Activated CD4-positive, CD25-positive, alpha-beta regulatory T cell (primary cell): ENCODE measurements around the gene IGFBP5.

Experiments used
- DNase-seq, 4 experiments: peaks; one replicate each; lab custom pipeline; 2025; lab: John Stamatoyannopoulos, UW

IGFBP5 gene

DNA sequence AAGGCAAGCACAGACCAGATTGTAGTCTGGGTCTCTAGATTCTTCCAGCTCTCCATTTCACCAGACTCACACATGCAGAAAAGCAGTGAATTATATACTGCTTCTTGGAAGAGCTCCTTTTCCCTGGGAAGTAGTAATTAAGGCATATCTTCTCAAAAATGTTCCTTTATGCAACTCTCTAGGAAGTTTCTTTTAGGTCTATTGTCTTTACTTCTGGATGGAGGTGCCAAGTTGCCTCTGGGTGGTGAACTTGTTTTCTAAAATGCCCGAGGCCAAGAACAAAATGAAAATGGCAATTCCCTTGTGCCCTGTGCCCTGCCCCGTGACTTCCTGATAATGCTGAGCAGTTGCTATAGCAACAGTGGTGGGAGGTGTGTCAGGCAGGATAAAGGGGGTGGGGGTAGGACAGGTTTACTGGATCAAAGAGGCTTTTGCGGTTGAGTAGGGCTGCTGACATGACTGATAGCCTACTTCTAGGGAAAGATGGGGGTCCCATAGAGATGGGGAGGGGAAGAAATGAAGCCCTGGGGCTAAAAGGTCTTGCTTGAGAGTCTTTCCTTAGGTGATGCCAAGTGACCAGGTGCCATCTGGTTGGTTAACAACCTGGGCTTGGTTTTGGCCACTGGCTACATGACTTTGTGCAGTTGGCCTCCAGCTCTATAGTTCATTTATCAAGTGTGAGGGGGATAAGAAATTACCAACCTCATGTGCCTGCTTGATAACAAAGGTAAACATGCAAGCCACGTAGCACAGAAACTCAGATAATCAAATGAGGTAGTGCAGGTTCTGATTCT lies 50.3 kb downstream of the IGFBP5 start:
- no peak for DNase-seq

- no peak for DNase-seq
Measured at GRCh38 chr2:216643986-216644659, 51.2 kb downstream of the IGFBP5 start.

- no peak for DNase-seq
Measured at GRCh38 chr2:216637472-216637871, 57.9 kb downstream of the IGFBP5 start.

DNA sequence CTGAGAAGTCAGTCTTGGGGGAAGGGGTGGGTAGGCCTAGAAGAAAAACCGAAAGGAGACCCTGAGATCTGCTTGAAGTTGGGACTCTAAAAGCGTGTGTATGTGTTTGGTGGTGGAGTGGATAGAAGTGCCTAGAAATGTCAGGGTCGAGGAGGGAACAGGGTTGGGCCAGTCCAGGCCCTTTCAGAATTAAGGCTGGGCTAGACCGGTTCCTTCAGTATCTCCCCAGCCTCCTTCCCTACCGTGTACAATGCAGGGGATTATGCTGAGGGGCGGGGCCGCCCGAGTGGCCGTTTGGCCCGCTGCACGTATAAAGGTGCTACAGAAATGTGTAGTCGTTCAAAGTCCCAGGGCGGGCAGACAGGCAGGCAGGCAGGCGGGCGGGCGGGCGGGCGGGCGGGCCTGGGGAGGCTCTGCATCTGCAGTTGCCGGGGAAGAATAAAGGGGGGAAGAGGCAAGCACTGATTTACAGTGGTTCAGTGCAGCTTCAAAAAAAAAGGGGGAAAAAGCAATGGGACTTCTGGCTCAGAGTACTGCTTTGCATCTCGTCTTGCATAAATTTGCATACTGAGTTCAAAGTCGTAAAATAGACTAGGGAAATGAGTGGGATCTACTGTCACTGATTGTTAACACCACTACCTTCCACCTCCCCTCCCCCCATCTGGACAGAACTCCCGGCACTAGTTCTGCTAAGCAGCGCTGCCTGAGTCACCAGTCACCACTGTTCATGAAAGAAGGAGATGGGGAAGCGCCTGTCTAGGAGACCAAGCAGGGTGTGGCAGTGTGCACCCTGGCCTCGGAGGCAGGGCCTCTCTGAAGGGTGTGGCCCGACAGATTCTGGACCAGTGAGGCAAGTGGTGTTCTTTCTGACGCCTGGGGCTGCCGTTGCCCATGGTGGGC lies 58.5 kb downstream of the IGFBP5 start:
- no peak for DNase-seq

- no peak for DNase-seq
Measured at GRCh38 chr2:216635701-216636550, 59.4 kb downstream of the IGFBP5 start.

GRCh38 chr2:216635171-216635570 lies 60.2 kb downstream of the IGFBP5 start:
- DNase-seq: no peak

DNA sequence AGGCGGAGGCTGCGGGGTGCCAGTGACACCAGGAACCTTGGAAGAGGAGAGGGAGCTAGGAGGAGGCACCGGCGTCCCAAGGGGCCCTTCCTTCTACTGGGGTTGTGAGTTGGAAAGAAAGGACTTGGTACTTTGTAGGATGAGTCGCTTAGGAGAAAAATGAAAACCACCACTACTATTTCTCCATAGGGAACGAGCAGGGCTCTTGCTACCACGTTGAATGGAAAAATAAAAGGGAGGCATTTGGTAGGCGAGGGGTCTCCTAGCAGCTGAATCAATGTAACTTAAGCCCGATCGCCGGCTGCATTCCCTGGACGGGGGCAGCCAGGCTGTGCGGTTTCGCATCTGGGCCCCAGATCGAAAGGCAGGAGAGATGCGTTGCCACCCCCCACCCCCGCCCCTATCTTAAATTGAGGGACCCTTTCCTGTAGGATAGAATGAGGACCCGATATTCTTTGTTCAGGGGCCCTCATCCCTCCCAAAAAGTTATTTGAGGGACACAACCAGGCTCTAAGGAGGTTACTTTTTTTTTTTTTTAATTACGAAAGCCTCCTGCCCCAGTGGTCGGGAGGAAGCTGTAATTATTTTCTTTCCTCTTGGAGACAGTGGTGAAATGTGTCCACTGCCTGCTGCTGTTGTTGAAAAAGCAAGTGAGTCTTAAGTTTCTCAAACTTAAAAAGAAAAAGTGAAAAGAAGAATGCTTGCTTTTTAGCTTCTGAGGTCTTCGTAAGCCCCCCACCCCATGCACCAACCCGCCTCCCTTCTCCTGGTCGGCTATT lies 60.8 kb downstream of the IGFBP5 start:
- DNase-seq: no peak

GRCh38 chr2:216633616-216634369 lies 61.6 kb downstream of the IGFBP5 start:
- no peak for DNase-seq

- DNase-seq: no peak
Measured at GRCh38 chr2:216632952-216633615, 62.3 kb downstream of the IGFBP5 start, which contains the start of gene IGFBP2. Gene IGFBP2 (plus strand): TSS chr2:216633420. CDS start chr2:216633524, 104 bp downstream.

DNA sequence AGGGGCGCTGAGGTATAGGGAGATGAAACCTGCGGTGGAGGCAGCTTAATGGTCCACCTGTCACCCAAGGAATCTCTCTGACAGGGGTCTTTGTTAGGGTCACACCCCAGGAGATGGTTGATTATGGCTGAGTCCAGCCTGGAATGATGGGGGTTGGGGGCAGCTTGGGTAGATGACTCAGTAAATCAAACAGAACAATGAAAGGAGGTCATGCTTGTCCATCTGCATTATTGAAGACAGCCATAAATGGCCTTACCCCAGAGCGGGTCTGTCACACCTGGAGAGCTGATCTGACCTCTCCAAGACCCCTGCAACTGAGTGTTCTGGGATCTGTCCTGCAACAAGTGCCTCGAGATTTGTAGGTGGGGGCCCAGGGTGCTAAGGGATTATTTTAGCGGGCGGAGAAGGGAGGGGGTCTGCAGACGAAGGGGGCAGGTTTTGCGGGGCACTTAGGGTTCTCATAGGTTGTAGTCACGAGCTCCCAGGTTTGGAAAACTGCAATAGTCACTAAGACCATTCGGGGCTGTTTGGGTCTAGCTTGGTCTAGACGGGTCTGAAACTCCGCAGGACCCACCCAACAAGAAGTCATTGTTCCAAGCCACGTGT lies 62.9 kb downstream of the IGFBP5 start:
- DNase-seq: no peak

DNA sequence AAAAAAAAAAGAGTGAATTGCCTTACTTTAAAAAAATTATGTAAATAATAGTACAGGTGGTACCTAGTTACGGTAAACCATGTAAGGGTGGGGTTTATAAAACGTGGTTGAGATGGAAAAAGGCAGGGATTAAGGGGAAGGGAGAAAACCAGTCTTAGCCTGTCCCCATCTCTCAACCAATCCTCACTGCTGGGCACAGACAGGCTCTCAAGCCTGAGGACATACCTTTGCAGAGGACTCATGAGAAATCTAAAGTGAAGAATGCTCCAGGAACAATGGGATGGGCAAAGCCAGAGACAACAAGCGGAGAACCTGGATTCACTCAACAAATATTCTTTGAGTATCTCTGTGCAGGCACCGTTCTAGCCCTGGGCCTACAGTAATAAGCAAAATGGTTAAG lies 65.6 kb downstream of the IGFBP5 start:
- DNase-seq: no peak

DNA sequence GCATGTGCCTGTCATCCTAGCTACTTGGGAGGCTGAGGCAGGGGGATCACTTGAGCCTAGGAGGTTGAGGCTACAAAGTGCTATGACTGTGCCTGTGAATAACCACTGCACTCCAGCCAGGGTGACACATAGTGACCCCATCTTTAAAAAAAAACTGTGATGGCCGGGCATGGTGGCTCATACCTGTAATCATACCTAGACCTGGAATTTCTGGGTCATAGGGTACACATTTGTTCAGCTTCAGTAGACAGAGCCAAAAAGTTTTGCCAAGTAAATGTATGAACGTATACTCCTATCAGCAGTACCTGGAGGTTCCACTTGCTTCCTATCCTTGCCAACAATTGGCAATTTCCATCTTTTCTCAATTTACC lies 68.5 kb downstream of the IGFBP5 start:
- no peak for DNase-seq

DNA sequence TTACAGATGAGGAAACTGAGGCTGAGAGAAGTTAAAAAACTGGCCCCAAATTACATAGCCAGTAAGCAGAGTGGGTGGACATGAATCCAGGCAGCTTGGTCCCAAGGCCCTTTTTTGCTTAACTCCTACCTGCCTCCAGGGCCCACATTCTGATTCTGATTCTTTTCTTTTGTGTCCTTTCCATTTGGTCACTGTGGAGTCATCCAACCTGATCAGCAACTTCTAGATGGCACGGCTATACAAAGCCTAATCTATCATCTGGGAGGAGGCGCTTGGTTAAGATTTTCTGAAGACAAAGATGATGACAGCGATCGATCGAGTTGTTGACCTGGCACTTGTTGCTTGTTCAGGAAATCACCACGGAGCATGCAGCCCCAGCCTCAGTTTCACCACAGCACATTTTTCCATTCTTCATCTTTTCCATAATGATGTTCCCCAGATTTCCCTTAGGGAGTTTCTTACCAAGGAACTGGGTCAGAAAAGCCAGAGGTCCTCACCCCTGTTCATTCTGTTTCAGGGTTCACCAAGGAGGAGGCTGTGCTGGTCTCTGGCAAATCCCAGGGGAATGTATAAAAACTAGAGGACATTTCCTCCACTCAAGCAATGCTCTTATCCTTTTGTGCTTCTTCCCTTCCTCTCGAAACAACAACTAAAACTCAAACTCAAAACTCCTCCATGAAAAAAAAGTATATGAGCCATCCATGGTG lies 69.0 kb downstream of the IGFBP5 start:
- DNase-seq: no peak

DNA sequence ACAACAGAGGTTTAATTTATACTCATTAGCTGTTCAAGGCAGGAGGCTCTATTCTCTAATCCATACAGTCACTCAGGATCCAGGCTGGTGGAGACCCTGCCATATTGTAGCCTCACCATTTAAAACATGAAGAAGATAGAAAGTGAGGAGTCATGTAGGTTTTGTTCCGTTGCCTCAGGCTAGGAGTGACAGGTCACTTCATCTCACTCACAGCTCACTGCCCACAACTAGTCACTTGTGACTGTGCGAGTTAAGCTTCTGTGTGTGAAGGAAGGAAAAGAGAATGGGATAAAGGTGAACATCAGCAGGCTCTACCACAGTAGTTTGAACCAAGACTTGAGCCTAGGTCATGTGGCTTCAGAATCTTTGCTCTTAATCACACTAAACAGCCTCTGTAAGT lies 71.1 kb downstream of the IGFBP5 start:
- DNase-seq: no peak

DNA sequence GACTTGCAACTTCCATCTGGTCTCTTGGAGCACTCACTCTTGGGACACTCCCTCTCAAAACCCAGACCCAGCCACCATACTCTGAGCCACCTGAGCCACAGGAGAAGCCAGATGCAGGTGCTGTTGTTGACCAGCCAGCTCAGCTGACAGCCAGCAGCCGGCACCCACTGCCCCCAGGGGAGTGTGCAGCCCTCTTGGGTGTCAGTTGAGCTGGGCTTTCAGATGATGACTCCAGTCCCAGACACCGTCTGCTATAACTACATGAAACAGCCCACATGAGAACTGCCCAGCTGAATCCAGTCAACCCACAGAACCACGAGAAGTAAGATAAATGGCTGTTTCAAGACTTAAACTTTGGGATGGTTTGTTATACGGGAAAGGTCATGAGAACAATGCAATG lies 72.8 kb downstream of the IGFBP5 start:
- DNase-seq: no peak
